ENCODE measurements around the gene C1RL. TPM values are rescaled to one million over a fixed set of nuclear protein-coding genes. Genes with fewer than 3 reads are reported as not detected.

Gene C1RL
- total and polyA plus RNA-seq, 10 donors, result 19.1 to 126 (median 84.4) TPM

- intact Hi-C loops (cut with DNase I; ENCODE audit: low total_unique reads), result no loop called here
- TF ChIP-seq CTCF (IDR thresholded peaks at IDR 0.05 in 8 of 11, conservative IDR thresholded peaks at IDR 0.05 in 3 of 11) (no peak), POLR2AphosphoS5 (IDR thresholded peaks at IDR 0.05) (no peak), POLR2A (IDR thresholded peaks at IDR 0.05) (no peak)
- Histone ChIP-seq H3K27ac (no peak overlapping the region), H3K4me3 (no peak overlapping the region), H3K36me3 (peaks cover 0 to 91% (median 46%) of the 10 kb centered on the region in 6 donors), H3K27me3 (replicated peaks in 1 of 7) (no peaks in the 10 kb centered on the region), H3K4me1 (peaks cover 0 to 24% (median 8%) of the 10 kb centered on the region in 6 donors), H3K9me3 (no peaks in the 10 kb centered on the region)
- peak; percentile 64 for DNase-seq
- WGBS, 5 donors, result 90 to 98% (median 91%) methylated on average over 2 to 3 of the region's 3 CpGs
Measured at GRCh38 chr12:7136676-7137075, 27.7 kb upstream of the C1RL start.

- no peak overlapping the region for H3K27ac ChIP-seq
- intact Hi-C loops (cut with DNase I; ENCODE audit: low total_unique reads), result no loop called here
- H3K4me1 ChIP-seq, result peaks cover 0 to 29% (median 14%) of the 10 kb centered on the region in 6 donors
- H3K4me3 ChIP-seq, result no peak overlapping the region
- H3K36me3 ChIP-seq, result peaks cover 0 to 85% (median 43%) of the 10 kb centered on the region in 6 donors
- TF ChIP-seq POLR2A (IDR thresholded peaks at IDR 0.05), result no peak
- no peak for TF ChIP-seq POLR2AphosphoS5 (IDR thresholded peaks at IDR 0.05)
- no peak for TF ChIP-seq CTCF (IDR thresholded peaks at IDR 0.05 in 8 of 11, conservative IDR thresholded peaks at IDR 0.05 in 3 of 11)
- H3K9me3 ChIP-seq, result no peaks in the 10 kb centered on the region
- WGBS, 5 donors, result 88 to 98% (median 96%) methylated on average over 7 of the region's 7 CpGs
- H3K27me3 ChIP-seq (replicated peaks in 1 of 7), result peaks cover 0 to 6% (median 0%) of the 10 kb centered on the region in 7 donors
- DNase-seq, result no peak
Measured at GRCh38 chr12:7136071-7136470, 27.1 kb upstream of the C1RL start.

GRCh38 chr12:7134396-7135166, 25.6 kb upstream of the C1RL start:
- intact Hi-C loops (cut with DNase I; ENCODE audit: low total_unique reads), result no loop called here
- H3K27ac ChIP-seq, result no peak overlapping the region
- H3K9me3 ChIP-seq, result no peaks in the 10 kb centered on the region
- no peak for DNase-seq
- H3K36me3 ChIP-seq, result peaks cover 0 to 70% (median 42%) of the 10 kb centered on the region in 6 donors
- peaks cover 0 to 44% (median 24%) of the 10 kb centered on the region in 6 donors for H3K4me1 ChIP-seq
- H3K27me3 ChIP-seq (replicated peaks in 1 of 7), result peaks cover 0 to 21% (median 0%) of the 10 kb centered on the region in 7 donors
- no peak overlapping the region for H3K4me3 ChIP-seq
- peak in 1 of 3 donors; percentile 57 for TF ChIP-seq POLR2AphosphoS5 (IDR thresholded peaks at IDR 0.05)
- no peak for TF ChIP-seq POLR2A (IDR thresholded peaks at IDR 0.05)
- no peak for TF ChIP-seq CTCF (IDR thresholded peaks at IDR 0.05 in 8 of 11, conservative IDR thresholded peaks at IDR 0.05 in 3 of 11)
- 80 to 92% (median 88%) methylated on average over 12 of the region's 12 CpGs for WGBS, 5 donors

- H3K36me3 ChIP-seq, result peaks cover 0 to 39% (median 31%) of the 10 kb centered on the region in 6 donors
- peaks cover 0 to 27% (median 0%) of the 10 kb centered on the region in 7 donors for H3K27me3 ChIP-seq (replicated peaks in 1 of 7)
- intact Hi-C loops (cut with DNase I; ENCODE audit: low total_unique reads), result no loop called here
- H3K4me3 ChIP-seq, result peak overlapping the region in 6 of 8 donors; percentile 49 to 80 (median 60)
- H3K9me3 ChIP-seq, result no peaks in the 10 kb centered on the region
- H3K27ac ChIP-seq, result peak overlapping the region in 7 of 8 donors; percentile 22 to 89 (median 84)
- 14 to 20% (median 18%) methylated on average over 7 of the region's 7 CpGs for WGBS, 5 donors
- H3K4me1 ChIP-seq, result peaks cover 0 to 61% (median 30%) of the 10 kb centered on the region in 6 donors
- TF ChIP-seq CTCF (IDR thresholded peaks at IDR 0.05 in 8 of 11, conservative IDR thresholded peaks at IDR 0.05 in 3 of 11), result no peak
- TF ChIP-seq POLR2AphosphoS5 (IDR thresholded peaks at IDR 0.05), result peak in 1 of 3 donors; percentile 16
- TF ChIP-seq POLR2A (IDR thresholded peaks at IDR 0.05), result no peak
- no peak for DNase-seq
Measured at GRCh38 chr12:7131502-7131866, 22.5 kb upstream of the C1RL start.

Measured in spleen (tissue), 11 donors.